RWPE1 (cell line): ENCODE measurements around the gene AZIN2.

ENCODE experiments used
- CTCF ChIA-PET: fragments of 350-600 bp; sonication (Branson Sonifier 250); formaldehyde crosslinking; extraction: SDS; loops from one replicate; lab custom pipeline; 2021; lab: Yijun Ruan, JAX
- POLR2A ChIA-PET: fragments of 400-600 bp; formaldehyde crosslinking; extraction: SDS; loops from one replicate; lab custom pipeline; 2020; ENCODE audit warnings: antibody characterized with exemption; ENCODE audit not compliant: low non-redundant PET; lab: Yijun Ruan, JAX
- DNase-seq: peaks from one replicate; pipeline ENCODE4 v3.0.0; 2012; ENCODE audit warnings: low spot score
- H3K27ac ChIP-seq: fragments of 450-650 bp; 2 replicates; pipeline ENCODE4 v1.5.1; 2017
- CTCF ChIP-seq: fragments of 450-650 bp; conservative IDR thresholded peaks from 2 replicates; pipeline ENCODE4 v1.5.1; 2017; ENCODE audit warnings: low read depth, mild to moderate bottlenecking

AZIN2 gene

DNA sequence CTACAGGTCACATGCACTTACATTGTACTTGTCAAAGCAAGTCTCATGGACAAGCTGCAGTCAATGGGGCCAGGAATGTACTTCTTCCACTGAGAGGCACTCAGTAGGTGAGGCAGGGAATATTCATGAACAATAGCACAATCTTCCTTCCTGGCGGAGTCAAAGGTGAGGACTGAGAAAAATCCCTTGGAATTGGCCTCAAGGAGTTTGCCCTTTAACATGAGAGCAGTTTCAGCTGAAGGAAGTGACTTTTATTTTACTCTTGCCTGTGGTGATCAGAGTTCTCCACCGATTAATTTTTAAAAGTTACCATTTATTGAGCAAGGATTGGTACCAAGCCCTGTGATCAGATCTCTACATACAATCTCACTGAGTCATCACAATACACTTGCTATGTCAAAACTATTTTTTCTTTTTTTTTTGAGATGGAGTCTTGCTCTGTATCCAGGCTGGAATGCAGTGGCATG lies 33.1 kb upstream of the AZIN2 start:
- CTCF ChIA-PET: interaction anchor here (1.1 to 1.3 kb wide), 2 partner anchors 17 to 114 kb away, joined by 3 to 4 read pairs; no protein-coding TSS in a partner anchor
- no peak for DNase-seq
- POLR2A ChIA-PET: no interaction called here
- H3K27ac ChIP-seq: peak overlapping the region; percentile 94
- TF ChIP-seq CTCF: no peak

DNA sequence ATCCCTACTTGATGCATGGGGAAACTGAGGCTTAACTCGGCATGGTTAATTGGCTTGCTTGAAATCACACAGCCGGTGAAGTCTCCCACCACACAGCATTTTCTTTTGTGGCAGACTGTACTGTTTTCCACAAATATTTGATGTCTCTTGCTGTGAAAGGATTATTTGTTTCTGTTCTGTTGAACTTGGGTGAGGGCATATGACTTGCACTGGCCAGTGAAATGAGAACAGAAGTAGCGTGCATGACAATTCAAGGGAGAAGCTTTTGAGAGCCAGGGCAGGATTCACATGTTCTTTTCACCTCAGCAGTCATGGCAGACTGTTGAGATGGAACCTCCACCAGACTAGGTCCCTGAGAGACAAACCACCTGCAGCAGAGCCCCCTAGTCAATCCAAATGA lies 32.5 kb upstream of the AZIN2 start:
- H3K27ac ChIP-seq: peak overlapping the region; percentile 94
- no peak for TF ChIP-seq CTCF
- CTCF ChIA-PET: no interaction called here
- DNase-seq: no peak
- POLR2A ChIA-PET: no interaction called here

DNA sequence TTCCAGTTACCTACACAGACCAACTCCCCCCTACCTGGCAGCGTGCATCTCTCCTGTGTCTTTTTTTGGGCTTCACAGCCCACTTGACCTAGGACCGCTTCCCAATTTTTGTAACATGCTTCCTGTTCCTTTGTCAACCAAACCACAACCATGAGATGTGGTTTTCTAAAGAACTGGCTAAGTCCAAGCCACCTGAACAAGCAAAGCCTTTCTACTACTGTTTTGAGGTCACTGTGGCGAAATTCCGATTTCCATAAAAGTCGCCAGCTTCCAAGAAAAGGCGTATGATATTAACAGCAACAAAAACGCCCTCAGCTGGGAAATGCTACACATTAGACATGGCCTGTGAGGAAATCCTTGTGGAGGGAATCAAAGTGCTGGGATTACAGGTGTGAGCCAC lies 31.6 kb upstream of the AZIN2 start:
- DNase-seq: no peak
- ChIA-PET POLR2A (no interaction called here), CTCF (interaction anchor here (1.0 kb wide), 1 partner anchor 116 kb away, joined by 4 read pairs; no protein-coding TSS in a partner anchor)
- no peak for TF ChIP-seq CTCF
- peak overlapping the region; percentile 94 for H3K27ac ChIP-seq

DNA sequence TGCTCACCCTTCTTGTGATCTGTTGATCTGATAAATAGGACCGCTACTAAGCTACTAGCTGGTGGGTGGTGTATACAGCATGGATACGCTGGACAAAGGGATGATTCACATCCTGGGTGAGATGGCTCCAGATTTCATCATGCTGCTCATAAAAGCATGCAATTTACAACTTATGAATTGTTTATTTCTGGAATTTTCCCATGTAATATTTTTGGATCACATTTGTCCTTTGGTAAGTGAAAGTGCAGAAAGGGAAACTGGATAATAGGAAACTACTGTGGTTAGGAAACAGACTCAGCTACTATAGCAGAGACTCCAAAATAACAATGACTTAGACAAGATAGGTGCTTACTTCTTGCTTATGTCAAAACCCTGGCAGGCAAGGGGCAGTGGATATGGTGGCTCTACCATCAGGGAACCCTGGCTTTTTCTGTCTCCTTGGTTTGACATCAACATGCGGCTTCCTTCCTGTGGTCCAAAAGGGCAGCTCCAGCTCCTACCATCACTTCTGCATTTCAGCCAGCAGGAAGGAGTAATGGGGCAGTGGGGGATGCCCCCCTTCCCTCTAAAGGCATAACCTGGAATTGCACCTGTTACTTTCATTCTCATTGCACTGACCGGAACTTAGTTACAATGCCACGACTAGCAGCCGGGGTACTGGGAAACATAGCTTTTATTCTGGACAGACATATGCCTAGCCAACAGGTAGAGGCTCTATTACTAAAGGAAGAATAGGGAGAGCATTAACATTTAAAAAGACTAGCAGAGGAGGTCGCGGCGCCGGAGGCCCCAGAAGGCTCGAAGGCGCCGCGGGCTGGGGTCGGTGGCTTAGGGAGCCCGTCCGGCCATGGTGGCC lies 30.5 kb upstream of the AZIN2 start:
- POLR2A ChIA-PET: no interaction called here
- H3K27ac ChIP-seq: peak overlapping the region; percentile 94

DNA sequence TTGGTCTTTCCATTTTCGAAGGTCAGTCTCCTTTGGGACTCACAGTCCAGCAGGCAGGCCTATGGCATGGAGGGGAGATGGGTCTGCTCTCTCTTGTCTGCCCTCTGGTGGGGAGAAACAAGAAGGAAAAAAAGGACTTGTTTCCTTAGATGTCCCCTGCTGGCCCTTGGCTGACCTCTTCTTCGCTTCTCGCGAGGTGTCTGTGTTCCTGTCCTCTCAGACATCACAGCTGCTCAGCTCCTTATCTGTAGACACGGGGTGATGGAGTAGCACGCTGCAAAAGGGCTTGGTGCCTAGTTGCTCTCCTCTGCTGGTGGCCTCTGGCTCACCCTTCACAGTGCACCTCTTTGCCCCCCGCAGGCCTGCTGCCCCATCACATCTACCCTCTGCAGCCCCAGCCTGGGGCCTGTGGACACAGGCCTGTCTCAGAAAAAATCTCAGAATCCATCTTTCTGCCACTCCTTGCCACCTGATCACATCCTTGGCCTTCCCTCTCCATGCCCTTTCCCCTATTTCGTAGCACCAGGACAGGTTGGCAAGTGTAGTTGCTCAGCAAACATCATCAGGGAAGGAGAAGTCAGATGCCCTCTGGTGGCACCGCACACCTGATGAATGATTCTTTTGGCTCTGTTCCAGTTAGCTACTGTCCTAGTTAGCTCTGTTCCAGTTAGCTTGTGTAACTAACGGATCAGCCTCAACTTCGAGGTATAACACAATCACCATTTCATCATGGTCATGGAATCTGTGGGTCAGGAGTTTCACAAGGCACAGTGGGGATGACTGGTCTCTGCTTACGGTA lies 25.5 kb upstream of the AZIN2 start:
- DNase-seq: peak; percentile 55
- peak overlapping the region; percentile 34; the same call in 1 of the 2 replicates for H3K27ac ChIP-seq
- ChIA-PET CTCF (interaction anchor here (0.6 to 1.6 kb wide), 11 partner anchors 18 to 729 kb away, joined by 3 to 7 read pairs (median 3); no protein-coding TSS in a partner anchor), POLR2A (no interaction called here)
- peak; percentile 69 for TF ChIP-seq CTCF

More for the DNA sequence above, 30.5 kb upstream of the AZIN2 start:
- peak; percentile 73 for DNase-seq
- TF ChIP-seq CTCF: no peak
- CTCF ChIA-PET: interaction anchor here (0.6 kb wide), 1 partner anchor 131 kb away, joined by 3 read pairs; no protein-coding TSS in a partner anchor

GRCh38 chr1:33056426-33056825 lies 24.5 kb upstream of the AZIN2 start:
- ChIA-PET POLR2A (no interaction called here), CTCF (interaction anchor here (1.1 to 1.2 kb wide), 2 partner anchors 157 to 181 kb away, joined by 3 to 7 read pairs; no protein-coding TSS in a partner anchor)
- no peak for TF ChIP-seq CTCF
- no peak for DNase-seq
- no peak overlapping the region for H3K27ac ChIP-seq
